C4-2B (cell line): ENCODE measurements around the gene AXIN1.

Experiments
- H3K27ac ChIP-seq: fragments of 450-650 bp; 2 replicates; pipeline ENCODE4 v1.5.1; 2017
- CTCF ChIP-seq: fragments of 450-650 bp; conservative IDR thresholded peaks from 2 replicates; pipeline ENCODE4 v1.5.1; 2017; ENCODE audit warnings: mild to moderate bottlenecking
- ZFX ChIP-seq: fragments of 450-650 bp; IDR thresholded peaks from 2 replicates; pipeline ENCODE4 v1.6.1; 2017

The AXIN1 gene

GRCh38 chr16:301235-301634 lies 51.3 kb downstream of the AXIN1 start:
- TF ChIP-seq ZFX (no peak), CTCF (no peak)
- H3K27ac ChIP-seq = no peak overlapping the region

GRCh38 chr16:297832-298231 lies 54.7 kb downstream of the AXIN1 start:
- no peak overlapping the region for H3K27ac ChIP-seq
- TF ChIP-seq ZFX = no peak
- no peak for TF ChIP-seq CTCF

GRCh38 chr16:296806-297510 lies 55.6 kb downstream of the AXIN1 start:
- no peak overlapping the region for H3K27ac ChIP-seq
- TF ChIP-seq ZFX (no peak), CTCF (no peak)

GRCh38 chr16:296276-296675 lies 56.2 kb downstream of the AXIN1 start:
- no peak for TF ChIP-seq CTCF
- TF ChIP-seq ZFX = no peak
- H3K27ac ChIP-seq = no peak overlapping the region

- TF ChIP-seq ZFX (no peak), CTCF (no peak)
- H3K27ac ChIP-seq = no peak overlapping the region
Observed at GRCh38 chr16:293043-293775, 59.3 kb downstream of the AXIN1 start.

GRCh38 chr16:291539-291938 lies 61.0 kb downstream of the AXIN1 start:
- TF ChIP-seq ZFX = no peak
- TF ChIP-seq CTCF = no peak
- no peak overlapping the region for H3K27ac ChIP-seq

GRCh38 chr16:290681-291405 lies 61.7 kb downstream of the AXIN1 start:
- H3K27ac ChIP-seq = no peak overlapping the region
- TF ChIP-seq CTCF = no peak
- no peak for TF ChIP-seq ZFX
